Right ventricle myocardium superior (tissue), 1 donor: Measurements from ENCODE around the gene RABL6. TPM values are rescaled to one million over a fixed set of nuclear protein-coding genes. Genes with fewer than 3 reads are reported as not detected.
"Not testable (repeated sequence)": the region's sequence is repeated elsewhere in the genome, so short reads cannot be mapped to it uniquely, and the experiment has no call there.

Experiments used
- ATAC-seq: fragments of 200-7000 bp; cut with Tn5 transposase; one replicate; pipeline ENCODE4 v1.9.1; 2020; ENCODE audit warnings: mild to moderate bottlenecking; ENCODE audit not compliant: poor library complexity
- DNase-seq: peaks from one replicate; pipeline ENCODE4 v3.0.0-alpha.2; 2020
- intact Hi-C: fragments of 100-400 bp; cut with DNase I; formaldehyde crosslinking; loops from one replicate; pipeline ENCODE4 v1.11.2; 2022
- total RNA-seq: library from RNA; stranded (reverse); fragmentation: NEBNext Ultra II Directional; extraction: Animal tissue kit (Norgen Biotek cat#: 25700); gene quantifications from one replicate; pipeline ENCODE4 v1.2.1, GENCODE V29; 2021
- donor health status: DM: no; HTN: yes; CAD: no; lungs with severe emphysema.

The RABL6 gene
- total RNA-seq, 1 donor from 2014 or later, result 68.0 TPM

DNA sequence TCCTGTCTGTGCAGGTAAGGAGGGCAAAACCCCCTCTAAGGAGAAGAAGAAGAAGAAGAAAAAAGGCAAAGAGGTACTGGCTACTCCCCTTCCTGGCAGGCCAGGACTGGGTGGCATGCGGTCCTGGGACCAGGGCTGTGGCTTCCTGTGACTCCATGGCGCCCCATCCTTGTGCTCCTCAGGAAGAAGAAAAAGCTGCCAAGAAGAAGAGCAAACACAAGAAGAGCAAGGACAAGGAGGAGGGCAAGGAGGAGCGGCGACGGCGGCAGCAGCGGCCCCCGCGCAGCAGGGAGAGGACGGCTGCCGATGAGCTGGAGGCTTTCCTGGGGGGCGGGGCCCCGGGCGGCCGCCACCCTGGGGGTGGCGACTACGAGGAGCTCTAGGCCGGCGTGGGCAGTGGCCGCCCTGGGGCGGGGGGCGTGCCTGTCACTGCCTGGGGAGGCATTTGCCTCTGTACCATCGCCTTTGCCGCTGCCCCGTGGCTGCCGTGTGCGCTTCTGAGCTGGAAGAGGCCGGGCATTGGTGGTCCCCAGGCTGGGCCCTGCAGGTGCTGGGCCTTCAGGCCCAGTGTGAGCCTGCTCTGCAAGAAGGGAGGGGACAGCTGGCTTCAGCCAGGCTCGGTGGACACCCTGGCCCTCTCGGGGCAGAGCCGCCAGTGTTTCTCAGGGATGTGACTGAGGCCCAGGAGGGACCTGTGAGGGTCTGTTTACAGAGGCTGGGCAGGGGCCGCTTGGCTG is 32.6 kb downstream of the RABL6 start:
- intact Hi-C loops, result no loop called here
- ATAC-seq, result no peak

DNA sequence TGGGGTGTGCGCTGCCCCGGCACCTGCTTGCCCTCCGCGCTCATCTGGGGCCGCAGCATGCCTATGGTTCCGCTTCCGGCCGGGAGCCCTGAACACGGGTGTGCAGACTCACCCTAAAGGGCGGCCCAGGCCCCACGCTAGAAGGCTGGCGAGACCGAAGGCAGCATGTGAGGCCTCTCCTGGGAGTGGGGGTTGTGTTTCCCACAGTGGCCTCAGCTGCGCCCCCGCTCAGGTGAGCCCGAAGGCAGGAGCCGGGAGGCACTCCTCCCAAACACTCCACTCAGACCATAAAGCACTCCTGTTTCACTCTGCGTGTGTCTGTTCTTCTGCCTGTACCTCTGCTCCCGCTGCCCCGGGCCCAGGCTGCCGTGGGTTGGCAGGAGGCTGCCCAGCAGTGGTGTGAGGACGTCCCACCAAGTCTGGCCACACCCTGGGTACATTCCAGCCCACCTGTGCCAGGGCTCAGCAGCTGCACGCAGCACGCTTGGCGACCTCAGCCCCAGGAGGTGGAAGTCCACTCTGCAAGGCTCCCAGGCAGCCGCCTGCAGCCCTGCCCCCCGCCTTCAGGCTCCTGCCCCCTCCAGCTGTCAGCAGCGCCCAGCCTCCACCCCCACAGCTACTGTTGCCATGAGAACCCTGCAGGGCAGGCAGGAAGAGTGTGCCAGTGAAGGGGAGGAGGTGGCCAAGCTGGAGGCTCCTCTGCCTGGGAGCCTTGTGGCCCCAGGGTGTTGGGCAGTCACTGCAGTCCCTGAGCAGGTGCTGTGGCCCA is 33.3 kb downstream of the RABL6 start:
- ATAC-seq (peak; percentile 1), DNase-seq (no peak)
- intact Hi-C loops, result no loop called here

More for the DNA sequence above, 32.6 kb downstream of the RABL6 start:
- no peak for DNase-seq

DNA sequence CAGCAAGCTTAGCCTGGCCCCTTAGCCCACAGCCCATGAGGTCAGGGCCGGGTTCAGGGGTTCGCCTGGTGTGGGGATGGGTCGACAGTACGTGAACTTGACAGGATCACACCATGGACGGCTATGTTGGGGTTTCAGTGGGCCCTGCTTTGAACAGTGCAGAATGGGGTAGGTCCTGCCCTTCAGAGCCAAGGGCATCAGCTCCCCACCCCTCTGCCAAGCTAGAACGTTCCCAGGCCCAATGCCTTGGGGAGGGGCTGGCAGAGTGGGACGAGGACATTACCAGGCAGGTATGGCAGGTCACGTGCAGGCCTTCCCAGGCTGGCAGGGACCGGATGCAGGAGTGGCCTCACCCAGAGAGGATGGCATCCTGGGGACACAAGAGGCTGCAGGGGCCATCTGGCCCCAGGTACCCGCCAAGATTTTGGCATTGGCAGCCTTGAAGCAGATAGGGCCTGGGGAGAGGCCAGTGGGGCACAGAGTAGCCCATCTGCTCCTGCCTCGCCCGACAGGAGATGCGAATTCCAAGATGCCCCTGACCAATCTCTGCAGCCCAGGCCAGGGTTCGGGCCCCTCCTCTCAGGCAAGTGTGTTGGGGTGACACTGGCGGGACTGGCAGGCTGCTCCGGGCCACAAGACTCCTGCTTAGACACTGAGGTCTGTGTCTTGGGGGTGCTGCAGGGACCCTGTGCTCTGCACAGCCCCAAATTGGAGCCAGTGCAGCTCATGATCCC is 34.1 kb downstream of the RABL6 start:
- intact Hi-C loops, DNase-seq: not testable (repeated sequence)
- ATAC-seq, result peak; percentile 2

DNA sequence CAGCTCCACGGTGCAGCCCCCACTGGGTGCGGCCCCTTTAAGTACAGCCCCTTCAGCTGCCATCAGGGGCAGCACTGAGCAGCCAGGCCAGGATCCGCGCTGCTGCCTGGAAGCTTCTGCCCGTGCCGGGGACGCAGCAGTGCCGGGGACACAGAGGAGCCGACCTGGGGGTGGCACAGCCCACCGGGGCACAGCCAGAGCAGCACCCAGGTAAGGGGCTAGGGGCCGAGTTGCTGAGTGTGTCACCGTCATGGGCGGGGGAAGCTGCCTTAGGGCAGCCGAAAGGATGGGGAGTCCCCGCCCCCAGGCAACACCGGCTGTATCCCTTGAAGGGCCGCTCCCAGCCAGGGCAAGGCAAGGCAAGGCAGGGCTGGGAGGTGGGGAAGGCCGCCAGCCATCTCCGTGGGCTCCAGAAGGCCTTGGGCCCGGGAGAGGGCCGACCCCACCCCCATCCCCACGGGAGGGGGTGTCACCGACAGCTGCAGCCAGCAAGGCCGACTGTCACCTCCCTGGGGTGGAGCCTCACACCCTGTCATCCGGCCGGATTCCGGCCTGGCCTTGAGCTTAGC is 34.7 kb downstream of the RABL6 start, which contains the start of gene AJM1:
TSS of gene AJM1 (plus strand) at position 99 of the 569 bp plus-strand sequence. CDS start 1,937 bp downstream, outside the sequence.
- ATAC-seq (peak; percentile 84), DNase-seq (peak; percentile 86)
- intact Hi-C loops, result not testable (repeated sequence)

DNA sequence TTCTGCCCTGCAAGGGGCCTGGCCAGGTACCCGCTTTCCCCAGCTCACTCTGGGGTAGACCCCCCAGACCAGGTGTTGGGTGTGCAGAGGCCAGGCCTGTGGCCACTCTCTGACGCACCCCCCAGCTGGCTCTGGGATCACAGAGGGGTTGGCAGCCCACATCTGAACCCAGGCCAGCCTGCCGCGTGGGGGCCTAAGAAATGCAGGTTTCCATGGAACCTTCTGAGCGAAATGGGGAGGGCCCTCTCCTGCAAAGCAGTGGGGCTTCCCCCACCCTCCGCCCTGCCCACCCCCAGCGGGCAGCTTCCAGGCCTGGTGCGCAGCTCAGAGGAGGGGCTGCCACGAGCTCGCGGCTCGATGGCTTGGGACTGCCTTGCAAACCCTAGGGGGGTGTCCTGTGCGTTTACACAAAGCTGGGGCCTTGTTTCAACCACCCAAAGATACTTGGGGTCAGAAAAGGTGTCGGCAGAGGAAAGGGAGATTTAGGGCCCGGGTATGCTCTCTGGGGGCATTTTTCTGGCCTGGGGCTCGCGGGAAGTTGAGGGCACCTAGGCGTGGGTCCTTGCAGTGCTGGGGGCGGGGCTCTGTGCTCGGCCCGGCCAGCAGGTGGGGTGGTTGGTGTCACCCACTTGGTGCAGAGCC is 35.5 kb downstream of the RABL6 start:
- intact Hi-C loops, DNase-seq, ATAC-seq: not testable (repeated sequence)

DNA sequence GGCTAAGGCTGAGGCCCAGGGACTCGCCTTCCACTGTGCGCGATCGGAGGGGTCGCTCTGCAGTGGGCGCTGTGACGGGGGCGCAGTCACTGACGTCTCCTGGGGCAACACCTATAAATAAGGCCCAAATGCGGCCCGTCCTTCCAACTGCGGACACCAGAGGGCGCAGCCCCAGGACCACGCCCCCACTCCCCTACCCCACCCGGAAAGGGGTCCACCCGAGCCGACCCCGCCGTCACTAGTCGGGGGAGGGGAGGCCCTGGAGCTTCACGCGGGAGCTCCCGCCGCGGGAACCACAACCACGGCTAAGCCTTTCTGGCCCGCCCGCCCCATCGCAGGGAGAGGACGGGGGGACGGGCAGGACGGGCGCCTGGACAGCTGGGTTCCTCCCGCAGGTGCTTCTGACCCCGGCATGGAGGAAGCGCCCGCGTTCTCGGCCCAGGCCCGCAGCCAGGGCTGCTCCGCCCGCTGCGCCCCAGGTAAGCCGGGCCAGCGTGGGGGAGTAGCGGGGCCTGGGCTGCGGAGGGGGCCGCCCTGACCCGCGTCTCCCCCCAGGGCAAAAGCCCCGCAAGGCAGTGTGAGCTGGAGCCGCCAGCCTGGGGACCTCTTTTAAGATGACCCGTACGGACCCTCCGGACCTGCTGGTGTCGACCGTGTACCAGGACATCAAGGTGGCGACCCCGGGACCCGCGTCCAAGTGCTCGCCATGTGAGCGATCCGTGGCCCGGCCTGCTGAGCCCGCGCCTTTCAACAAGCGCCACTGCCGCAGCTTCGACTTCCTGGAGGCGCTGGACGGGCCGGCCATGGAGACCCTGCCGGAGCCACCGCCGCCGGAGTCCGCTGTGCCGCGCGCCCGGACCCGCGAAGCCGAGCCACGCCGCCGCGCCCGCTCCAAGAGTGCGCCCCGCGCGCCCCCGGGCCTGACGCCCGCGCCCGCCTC is 36.3 kb downstream of the RABL6 start:
- ATAC-seq, intact Hi-C loops: not testable (repeated sequence)
- DNase-seq, result peak; percentile 73

DNA sequence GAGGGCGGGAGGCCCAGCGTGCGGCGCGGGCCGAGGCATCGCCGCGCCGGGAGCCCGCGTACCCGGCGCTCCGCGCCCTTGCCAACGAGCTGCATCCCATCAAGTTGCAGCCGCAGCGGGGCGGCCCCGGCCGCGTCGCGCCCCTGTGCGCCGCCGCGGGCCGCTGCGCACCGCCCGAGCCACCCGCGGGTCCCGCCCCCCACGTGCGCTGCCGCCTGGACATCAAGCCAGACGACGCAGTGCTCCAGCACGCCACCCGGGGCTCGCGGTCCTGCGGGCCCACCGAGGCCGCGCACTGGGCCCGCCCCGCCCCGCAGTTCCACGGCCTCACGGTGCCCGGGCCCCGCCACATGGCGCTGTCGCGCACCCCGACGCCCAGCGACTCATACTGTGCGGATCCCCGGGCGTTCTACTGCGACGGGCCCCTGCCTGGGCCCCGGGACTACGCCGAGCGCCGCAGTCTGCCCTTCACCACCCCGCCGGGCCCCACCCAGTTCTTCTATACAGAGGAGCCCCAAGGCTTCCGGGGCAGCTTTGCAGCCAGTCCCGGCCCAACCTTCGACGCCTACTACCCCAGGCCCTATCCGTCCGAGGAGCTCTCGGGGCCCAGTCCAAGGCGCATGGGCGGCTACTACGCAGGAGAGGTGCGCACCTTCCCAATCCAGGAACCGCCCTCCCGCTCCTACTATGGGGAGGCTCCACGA is 37.2 kb downstream of the RABL6 start:
- no peak for DNase-seq
- ATAC-seq, result no peak
- intact Hi-C loops, result loop anchor here (5.0 kb wide), 1 partner anchor 97 kb away; the partner anchor contains the start of gene FBXW5

DNA sequence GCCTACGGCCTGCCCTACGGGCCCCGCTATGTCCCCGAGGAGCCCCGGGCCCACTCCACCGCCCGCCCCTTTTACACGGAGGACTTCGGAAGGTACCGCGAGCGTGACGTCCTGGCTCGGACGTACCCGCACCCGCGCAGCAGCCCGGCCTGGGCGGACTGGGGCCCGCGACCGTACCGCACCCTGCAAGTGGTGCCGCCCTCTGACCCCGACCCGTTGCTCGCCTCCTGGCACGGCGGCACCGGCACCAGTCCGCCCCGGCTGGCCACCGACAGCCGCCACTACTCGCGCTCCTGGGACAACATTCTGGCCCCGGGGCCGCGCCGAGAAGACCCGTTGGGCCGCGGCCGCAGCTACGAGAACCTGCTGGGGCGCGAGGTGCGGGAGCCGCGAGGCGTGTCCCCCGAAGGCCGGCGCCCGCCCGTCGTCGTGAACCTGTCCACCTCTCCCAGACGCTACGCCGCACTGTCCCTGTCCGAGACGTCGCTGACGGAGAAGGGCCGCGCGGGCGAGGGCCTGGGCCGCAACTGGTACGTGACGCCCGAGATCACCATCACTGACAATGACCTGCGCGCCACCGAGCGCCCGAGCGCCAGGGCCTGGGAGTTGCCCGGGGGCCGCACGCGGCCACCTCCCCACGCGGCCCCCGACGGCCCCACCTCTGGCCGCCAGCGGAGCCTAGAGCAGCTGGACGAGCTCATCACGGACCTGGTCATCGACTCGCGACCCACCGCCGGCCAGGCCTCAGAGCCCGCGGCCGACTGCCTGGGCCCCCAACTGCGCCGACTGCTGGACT is 37.9 kb downstream of the RABL6 start:
- no peak for ATAC-seq
- DNase-seq, result no peak
- intact Hi-C loops, result loop anchor here (5.0 kb wide), 1 partner anchor 97 kb away; the partner anchor contains the start of gene FBXW5

DNA sequence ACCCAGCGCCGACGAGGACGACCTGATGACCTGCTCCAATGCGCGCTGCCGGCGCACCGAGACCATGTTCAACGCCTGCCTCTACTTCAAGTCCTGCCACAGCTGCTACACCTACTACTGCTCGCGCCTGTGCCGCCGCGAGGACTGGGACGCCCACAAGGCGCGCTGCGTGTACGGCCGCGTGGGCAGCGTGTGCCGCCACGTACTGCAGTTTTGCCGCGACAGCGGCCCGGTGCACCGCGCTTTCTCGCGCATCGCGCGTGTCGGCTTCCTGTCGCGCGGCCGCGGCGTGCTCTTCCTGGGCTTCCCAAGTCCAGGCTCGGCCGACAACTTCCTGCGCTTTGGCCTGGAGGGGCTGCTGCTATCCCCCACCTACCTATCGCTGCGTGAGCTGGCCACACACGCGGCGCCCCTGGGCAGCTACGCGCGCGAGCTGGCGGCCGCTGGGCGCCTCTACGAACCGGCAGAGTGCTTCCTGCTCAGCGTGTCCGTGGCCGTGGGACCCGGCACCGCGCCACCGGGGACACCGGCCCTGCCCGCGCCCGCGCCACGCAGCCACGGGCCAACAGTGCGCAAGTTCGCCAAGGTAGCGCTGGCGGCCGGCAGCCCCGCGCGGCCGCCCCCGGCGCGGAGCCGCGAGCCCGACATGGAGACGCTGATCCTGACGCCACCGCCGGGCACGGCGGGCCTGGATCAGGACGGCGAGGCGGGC is 38.8 kb downstream of the RABL6 start:
- DNase-seq, result no peak
- intact Hi-C loops, result loop anchor here (5.0 kb wide), 1 partner anchor 96 kb away; the partner anchor contains the start of gene FBXW5

DNA sequence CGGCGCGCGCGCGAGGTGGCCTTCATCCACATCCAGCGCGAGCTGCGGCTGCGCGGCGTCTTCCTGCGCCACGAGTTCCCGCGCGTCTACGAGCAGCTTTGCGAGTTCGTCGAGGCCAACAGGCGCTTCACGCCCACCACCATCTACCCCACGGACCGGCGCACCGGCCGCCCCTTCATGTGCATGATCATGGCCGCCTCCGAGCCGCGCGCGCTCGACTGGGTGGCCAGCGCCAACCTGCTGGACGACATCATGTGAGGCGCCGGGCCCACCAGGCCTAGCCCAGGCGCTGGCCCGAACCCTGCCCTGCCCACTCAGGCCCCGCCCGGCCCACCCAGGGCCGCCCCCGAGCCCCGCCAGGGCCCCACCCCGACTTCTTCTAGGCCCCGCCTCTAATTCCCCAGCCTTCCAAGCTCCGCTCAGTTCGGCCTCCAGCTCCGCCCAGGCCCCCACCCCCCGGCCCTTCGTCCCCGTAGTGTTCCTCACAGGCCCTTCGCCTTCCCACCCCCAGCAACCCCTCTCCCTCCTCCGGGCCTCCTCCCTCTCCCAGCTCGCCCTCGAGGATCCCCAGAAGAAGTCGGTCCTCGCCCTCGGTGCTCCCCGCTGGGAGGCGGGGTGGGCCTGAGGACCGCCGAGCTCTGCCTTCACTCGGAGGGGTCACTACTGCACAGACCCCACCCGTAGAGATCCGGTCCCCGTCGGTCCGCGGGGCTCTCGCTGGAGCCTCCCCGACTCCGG is 39.5 kb downstream of the RABL6 start:
- ATAC-seq (peak; percentile 29), DNase-seq (peak; percentile 81)
- intact Hi-C loops, result loop anchor here (5.0 kb wide), 1 partner anchor 95 kb away; the partner anchor contains the start of gene FBXW5

More for the DNA sequence above, 38.8 kb downstream of the RABL6 start:
- ATAC-seq, result no peak

DNA sequence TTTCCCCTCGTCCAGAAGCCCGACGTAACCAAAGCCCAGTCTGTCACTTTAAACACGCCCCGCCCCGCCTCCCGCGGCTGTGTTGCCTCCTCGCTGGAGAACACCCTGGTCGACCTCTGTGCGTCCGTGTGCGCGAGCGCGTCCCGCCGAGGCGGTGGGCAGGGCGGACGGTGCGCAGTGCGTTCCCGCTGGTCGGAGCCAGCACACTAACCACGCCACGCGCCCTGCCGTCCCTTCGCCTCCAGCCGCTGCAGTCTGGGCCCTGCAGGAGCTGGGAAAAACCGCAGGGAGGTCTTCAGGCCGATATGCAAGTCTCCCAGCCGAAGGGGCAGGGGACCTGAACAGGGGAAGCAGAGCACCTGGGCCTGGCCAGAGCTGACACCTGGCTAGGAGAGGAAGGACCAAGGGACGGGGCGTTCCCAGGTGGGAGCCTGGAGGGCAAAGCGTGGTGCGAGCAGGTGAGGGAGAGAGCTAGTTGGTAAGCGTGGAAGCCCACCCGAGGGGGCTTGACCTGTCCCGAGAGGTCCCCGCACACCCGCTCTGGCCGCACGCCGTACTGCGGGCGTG is 40.2 kb downstream of the RABL6 start:
- peak; percentile 96 for DNase-seq
- ATAC-seq, result peak; percentile 64
- intact Hi-C loops, result loop anchor here (5.0 kb wide), 1 partner anchor 94 kb away; the partner anchor contains the start of gene FBXW5

DNA sequence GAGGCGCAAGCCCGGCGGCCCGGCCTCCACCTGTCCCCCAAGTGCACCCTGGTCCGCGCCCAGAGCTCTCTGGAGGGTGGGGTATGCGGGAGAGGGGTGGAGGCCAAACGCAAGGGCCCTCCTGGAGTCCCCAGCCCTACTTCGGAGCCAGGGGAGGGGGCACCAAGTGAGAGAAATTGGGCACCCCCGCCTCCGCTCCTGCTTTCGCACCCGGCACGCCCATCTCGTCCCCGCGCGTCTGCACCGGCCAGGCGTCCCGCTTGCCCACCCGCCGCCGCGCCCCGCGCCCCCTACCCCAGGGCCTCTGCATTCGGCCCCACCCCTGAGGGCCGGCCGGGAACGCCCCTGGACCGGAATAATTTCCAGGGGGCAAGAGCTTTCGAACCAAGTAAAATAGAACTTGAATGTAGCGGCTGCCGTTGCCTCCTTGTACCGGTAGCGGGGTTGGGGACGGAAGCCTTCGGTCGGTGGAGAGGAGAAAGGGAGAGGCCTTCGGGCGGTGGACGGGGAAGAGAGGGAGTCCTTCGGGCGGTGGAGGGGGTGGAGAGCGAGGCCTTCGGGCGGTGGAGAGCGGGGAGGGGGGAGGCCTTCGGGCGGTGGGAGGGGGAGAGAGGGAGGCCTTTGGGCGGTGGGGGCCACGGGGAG is 40.8 kb downstream of the RABL6 start:
- intact Hi-C loops, result loop anchor here (5.0 kb wide), 1 partner anchor 94 kb away; the partner anchor contains the start of gene FBXW5
- DNase-seq (peak; percentile 67), ATAC-seq (peak; percentile 9)
